Right renal pelvis (tissue), 4 donors: ENCODE results near the gene MAST4. TPM values are rescaled to one million over a fixed set of nuclear protein-coding genes. Genes with fewer than 3 reads are reported as not detected.

Experiments
- DNase-seq, 4 donors: peaks; one replicate each; pipeline ENCODE4 v3.0.0-alpha.2; 2013; ENCODE audit warnings: low read depth in 4 of 4, low spot score in 3 of 4, missing footprints in 1 of 4
- polyA plus RNA-seq, 4 donors: library from polyadenylated mRNA; unstranded; fragments of 120-200 nt; gene quantifications; one replicate each; pipeline ENCODE4 v1.2.1, GENCODE V29; 2013; ENCODE audit not compliant: insufficient read length in 4 of 4

Gene MAST4
- polyA plus RNA-seq, 4 donors = 14.1 to 18.1 (median 15.0) TPM

DNA sequence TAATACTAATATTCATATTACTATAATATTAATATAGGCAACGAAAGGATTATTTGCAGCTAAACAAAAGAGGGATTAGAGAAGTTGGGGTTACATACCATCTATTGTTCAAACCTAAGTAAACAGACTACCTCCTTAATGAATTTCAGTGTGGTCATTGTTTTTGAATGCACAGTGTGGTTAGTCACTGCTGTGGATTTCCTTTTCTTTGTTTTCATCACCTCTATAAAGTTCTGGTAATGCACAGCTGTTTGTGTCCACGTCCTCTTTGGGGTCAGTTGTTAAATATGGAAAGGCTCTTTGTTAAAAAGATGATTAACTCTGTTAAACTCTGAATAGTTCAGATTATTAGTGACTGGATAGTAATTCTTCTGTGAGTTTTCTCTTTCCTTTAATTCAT lies 233.6 kb downstream of the MAST4 start:
- DNase-seq = no peak

DNA sequence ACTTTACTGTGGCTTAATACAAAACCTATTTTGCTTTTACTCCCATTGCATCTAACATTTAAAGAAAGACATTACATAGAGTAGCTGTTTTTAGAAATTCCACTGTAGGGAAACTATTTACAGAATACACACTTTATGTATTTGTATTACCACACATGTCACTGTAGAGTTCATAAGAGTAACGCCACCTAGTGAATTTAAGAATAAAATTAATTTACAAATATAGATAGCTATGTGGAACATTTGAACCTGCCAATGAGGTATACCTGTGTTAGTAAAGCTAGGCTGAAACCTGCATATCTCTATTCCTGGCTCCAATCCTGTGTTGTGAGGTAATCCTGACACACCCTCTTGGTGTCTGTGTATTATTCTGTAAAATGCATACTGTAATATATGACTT lies 234.4 kb downstream of the MAST4 start:
- no peak for DNase-seq

DNA sequence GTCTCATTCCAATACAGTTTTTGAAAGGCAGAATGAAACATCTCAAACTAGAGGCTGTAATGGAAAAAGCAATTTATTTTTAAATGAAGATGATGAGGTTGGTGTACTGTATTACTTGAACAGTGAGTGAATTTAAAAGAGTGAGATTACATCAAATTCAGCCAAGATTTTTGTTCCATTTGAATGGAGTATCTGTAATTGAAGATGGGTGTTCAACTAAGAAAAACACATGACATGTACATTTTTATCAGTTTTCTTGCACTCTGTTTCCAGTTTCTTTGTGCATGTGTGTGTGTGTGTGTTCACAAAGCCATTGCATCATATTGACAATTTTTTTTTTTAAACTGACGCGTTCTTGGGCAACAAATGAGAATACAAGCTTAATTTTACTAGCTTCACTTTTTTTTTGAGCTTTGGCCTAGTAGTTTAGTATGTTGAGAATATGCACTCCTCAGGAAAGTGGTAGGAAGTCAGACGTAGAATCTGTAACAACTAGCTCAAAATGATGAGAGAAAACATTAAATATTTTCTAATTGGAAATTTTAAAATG lies 243.5 kb downstream of the MAST4 start:
- DNase-seq = no peak

DNA sequence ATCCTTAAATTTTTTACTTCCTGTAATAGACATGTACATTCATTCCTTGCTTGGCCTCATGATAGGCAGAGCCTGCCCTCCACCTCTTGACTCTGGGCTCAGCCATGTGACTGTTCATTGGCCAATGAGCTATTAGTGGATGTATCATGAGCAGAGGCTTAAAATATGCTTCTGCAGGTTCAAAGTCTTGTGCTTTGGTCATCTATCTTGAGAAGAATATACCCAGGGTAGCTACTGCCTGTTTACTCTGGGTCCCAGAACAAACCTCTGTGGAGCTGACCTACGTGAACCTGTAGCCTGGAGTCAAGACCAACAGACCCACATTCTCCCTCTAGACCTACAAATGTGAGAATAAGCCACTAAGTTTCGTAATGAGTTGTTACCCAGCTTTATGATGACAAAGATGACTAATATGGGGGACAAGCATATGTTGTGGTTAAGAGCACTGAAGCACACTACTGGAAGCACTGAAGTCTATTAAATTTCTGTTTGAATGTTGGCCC lies 244.4 kb downstream of the MAST4 start:
- DNase-seq = no peak

DNA sequence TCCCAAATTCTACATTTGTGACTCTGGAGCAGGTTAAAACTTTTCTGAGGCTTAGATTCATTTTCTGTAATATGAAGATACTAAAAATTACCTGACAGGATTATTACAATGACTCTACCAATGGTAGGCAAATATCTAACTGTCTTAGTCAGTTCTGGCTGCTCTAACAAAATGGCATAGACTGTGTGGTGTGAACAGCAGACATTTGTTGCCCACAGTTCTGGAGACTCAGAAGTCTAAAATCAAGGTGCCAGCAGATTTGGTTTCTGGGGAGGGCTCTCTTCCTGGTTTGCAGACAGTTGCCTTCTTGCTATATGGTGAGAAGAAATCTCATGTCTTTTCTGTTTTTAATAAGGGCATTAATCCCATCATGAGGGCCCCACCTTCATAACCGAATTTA lies 245.1 kb downstream of the MAST4 start:
- no peak for DNase-seq

DNA sequence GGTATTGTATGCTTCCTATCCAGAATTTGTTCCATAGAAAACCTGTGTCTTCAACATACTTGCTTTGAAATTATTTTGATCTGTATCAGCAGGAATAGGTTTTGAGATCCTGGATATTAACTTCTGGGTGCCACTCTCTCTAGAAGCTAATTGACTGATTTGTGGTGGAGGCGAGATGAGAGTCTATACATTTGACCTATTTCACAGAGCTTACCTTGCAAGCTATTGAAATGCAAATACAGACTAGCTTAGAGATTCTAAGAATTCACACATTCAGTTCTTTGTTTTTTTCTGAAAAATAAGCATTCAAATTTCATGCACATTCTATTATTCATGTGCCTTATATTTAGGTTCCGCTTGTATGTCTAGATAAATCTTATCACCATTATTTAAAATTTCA lies 246.3 kb downstream of the MAST4 start:
- DNase-seq = no peak

DNA sequence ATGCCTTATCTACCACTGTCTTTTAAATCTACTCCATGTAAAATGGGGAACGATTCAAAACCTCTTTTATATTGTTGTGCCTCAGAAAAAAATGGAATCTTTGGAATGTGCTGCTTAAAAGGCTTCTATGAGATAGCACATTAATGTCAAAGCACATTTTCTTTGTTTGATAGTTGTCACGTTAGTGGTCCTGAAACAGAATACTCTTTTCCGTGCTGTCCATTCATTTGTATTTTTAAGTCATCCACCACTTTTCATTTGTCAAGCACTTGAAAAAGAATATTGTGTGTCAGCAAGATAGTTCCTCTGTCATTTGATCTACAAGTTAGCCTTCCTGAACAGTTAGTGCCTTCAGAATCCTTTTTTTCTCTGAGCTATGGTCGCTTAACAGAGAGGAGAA lies 246.9 kb downstream of the MAST4 start:
- DNase-seq = no peak

DNA sequence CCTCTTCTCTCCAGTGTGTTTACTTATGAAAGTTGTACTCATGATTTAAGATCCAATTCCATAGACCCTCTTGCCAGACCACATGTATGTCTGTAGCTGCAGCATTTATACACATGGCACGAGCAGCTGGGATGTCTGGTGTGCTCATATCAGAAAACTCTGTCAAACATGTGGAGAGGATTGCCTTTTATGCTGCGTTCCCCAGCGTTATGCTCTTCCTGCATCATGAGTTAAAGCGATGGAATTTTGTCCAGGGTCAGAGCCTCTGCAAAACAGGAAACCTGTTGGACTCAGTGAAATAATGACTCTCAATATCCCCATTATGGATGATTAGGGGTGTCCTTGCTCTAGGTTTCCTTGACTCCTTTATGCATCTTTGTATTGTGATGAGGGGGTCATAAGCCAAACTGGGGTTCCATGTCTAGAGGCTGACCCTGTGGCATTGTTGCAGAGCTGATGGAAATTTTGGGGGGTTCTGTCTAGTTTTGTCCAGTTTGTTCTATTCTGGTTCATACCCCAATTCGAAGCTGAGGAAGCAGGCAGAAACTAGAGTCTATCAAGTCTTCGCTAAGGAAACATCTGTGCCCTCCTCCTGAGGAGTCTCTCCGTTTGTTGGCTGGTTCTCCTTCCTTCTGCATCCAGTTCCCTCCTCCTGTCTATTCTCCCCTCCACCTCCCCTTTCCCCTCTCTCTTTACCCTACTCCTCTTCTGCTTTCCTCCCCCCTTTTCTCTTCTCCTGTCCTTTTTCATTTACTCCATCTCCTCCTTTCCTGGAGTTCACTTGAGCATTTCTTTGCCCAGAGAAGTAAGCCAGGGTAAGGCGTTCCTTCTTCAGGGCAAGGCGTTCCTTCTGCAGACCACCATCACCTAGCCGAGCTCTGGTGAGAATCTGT lies 252.8 kb downstream of the MAST4 start:
- DNase-seq = no peak

DNA sequence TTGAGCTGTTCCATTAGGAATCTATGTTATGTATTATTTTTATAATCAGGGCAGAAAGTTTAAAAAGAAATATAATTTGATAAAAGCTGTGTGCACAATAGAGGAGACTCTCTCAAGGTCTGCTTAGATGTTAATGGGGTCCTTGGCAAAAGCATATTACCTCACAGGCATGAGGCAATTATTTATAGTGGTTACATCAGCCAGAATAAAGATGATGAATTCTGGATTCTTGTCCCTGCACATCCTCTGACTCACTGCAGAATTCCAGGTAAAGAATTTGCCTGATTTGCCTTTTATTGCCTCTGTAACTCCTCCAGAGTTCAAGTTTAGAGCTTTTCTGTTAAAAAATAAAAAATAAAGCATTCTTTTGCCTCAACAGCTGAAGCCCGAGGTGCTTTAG lies 253.6 kb downstream of the MAST4 start:
- no peak for DNase-seq

DNA sequence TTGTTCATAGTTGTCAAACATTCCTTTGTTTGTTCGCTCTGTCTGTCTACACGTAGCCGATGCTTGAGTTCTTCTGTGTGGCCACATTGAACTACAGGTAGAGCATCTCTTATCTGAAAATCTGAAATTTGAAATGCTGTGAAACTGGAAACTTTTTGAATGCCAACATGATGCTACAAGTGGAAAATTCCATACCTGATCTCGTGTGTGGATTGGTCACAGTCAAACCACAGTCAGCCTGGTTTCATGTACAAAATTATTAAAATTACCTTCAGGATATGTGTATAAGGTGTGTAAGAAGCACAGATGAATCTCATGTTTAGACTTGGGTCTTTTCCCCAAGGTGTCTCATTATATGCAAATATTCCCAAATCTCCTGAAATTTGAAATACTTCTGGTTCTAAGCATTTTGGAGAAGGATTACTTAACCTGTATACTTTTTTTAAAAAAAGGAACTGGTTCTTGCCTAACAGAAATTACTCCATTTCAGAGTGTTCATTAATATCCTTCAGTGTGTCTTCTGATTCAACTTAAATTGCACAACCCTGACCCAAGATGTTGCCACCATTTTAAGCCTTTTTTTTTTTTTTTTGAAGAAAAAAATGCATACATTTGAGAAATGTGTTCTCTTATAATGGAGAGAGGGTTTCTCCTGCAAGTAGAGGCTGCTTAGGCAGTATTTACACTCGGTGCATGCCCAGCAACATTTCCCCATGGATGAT lies 254.3 kb downstream of the MAST4 start:
- no peak for DNase-seq

DNA sequence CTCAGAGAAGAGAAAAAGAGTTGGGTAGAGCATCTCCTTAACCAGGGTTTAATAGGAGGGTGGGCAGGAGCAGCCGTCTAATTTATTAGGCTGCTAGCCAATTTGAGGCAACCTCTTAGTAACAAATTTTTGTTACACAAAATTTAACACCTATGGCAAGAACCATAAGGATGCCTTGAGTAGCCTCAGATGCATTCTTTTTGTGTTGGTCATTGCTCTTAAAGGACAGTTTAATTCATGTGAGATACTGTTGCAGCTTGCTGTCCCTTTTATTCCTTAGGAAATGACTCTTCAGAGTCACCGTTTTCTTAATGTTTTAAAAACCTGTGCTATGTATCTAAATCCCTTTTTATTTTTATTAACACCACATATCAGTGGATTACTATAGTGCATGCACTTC lies 255.1 kb downstream of the MAST4 start:
- no peak for DNase-seq

DNA sequence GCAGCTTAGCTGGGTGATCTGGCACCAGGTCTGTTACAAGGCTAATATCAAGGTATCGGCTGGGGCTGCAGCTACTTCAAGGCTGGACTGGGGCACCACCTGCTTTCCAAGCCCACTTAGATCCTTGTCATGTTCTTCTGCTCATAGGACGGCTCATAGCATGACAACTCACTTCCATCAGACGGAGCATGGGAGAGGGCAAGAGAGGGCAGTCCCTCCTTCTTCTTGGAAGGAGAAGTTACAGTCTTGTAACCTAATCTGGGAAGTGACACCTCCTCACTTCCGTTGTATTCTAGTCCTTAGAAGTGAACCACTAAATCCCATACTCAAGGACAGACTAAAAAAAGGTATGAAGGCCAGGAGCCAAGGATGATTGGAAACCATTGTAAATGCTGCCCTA lies 258.2 kb downstream of the MAST4 start:
- DNase-seq = no peak

DNA sequence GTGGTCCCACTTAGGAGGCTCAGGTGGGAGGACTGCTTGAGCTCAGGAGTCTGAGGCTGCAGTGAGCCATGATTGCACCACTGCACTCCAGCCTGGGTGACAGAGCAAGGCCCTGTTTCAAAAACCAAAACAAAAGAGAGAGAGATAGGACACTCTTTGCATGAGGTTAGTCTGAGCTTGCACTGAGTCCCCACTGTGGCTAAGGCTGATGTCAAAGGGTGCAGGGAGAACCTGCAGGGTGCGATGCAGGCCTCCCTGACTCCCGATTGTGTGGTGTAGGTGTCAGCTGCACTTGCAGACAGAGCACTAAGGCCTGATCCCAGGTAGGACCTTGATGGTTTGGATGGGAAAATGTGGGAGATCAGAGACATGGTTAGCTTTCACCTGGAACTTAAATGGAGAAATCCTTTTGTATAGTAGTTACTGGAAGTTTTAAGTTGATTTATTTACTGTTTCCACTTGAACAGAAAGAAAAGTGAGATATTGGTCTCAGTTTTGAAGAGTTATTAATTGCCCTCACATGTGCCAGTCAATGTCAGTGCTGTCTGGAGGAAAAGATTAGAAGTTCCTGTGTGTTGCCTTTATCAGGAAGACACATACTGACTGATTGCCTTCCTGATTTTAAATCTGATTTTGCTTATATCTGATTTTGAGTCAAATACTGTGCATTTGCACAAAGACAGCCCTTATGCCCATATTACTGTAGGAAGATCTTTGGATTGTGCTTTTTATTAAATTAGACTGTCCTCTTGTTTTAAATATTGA lies 260.0 kb downstream of the MAST4 start:
- no peak for DNase-seq

DNA sequence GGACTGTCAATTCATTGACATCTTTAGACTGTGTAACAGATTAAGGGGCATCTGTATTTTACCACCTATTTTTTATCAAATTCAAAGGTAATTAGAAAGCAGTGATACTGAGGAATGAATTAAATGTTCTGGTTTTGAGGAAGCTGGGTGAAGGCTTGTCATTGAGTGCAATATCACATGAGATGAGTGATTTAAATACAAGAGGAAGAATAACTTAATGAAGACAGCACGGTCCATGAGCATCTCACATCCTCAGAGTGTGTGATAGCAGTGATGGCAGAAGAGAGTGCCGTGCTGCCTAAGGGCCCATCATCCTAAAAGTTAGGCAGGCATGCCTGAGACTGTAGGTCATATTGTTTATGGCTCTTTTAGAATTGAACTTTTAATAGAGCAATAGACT lies 263.3 kb downstream of the MAST4 start:
- DNase-seq = no peak

DNA sequence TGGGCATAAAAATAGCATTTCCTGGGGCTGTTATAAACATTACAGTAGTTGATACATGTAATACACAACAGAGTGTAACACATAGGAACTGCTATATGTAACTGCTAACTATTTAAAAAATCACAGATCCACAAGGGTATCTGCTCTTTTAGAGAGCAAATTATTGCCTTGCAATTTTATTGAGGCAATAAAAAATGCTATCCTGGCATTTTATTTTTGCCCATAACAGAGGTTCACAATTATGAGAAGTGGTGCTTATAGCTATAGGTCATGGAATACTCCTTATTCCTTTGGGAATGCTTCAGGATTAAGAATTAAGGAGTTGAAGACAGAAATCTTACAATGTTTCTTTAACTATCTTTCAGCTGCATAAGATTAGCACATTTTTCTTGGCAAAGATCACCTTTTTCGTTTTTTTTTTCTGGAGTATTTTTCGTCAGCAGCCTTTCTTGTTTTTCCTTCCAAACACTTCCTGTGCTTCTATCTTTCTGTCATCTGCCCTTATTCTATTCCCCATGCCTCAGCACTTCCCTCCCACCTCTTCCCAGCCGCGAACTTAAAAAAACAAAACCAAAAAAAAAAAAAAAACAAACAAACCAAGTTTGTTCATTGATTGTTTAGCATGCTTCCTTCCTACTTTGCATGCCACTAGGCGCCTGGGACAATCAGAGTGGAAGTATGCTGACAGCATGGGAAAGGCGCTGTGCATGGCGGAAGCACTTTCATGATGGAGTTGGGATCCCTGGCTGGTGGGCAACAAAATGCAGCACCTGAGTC lies 264.2 kb downstream of the MAST4 start:
- no peak for DNase-seq

DNA sequence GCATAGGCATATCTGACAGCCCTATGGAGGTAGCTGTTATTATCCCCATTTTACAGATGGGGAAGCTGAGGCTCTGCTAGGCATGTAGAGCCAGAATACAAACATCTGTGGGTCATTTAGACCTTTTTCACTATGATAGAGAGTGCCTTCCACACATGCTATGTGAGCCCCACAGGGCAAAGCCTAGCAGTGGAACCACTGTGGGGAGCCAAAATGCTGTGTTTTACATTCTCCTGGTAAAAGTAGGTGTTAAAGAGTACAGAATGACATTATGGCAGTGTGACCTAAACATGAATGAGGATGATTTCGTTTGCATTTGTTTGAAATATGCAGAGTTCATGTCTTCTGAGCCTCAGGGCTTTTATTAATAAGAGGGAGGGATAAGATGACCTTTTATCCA lies 265.2 kb downstream of the MAST4 start:
- DNase-seq = no peak

DNA sequence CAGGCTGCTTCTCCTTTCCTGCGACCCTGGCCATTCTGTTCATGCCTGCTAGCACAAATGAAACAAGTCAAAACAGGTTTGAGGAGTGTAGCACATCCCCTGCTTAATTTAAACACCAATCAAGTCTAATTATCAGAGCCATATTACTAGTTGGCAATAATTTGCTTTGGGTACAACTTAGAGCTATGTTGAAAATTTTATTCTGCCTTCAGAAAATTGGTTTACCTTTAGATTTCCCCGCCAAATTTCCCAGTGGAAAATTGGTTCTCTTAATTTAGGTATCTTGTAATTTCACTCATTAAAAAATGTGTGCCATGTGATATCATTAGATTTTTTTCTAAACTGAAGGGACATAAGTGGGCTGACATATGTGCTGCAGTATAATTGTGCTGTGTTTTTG lies 265.8 kb downstream of the MAST4 start:
- no peak for DNase-seq

DNA sequence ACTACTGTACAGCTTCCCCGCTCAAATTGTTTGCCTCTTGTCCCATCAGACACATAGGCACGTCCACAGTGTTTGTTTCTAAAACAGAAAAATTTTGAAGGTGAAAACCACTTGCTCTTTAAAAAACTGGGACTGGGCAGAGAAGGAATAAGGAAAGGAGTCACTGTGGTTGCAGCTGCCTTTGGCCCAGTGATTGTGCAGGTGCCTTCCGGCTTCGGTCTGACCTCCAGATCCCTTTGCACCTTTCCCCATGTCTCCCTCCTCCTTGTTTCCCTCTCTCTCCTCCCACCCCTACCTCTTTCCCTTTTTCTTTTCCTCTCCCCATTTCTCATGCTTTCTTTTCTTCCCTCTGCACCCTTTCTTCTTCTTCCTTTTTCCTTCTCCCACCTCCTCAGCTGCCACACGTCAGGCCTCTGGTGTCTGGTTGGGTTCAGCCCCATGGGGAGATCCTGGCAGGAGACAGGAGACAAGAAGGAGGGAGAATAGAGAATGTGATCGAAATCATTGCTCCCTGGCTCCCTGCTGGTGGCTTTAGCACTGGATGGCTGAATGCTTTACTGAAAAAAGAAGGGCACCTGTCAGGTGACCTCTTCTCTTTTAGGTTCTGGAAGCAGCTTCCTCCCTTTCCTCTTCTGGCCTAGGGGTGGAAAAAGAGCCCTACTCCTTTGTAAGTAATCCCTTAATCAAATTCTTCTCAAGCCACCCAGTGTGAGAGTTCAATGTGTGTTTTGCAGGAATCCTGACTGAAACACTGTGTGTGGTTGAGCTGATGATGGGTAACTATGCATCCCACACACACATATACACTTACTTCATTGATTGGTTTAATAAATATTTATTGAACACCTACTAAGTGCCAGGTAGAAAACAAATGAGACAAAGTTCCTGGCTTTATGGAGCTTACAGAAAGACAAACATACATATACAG lies 267.3 kb downstream of the MAST4 start:
- no peak for DNase-seq
